GM12865 (cell line): ENCODE data around the gene SYT2.
A peak's percentile ranks its signal among the peaks of the same experiment; 100 is the strongest.
"Not testable (repeated sequence)": the region's sequence is repeated elsewhere in the genome, so short reads cannot be mapped to it uniquely, and the experiment has no call there.

Experiments
- DNase-seq: peaks from one replicate; pipeline ENCODE4 v3.0.0; 2010; ENCODE audit warnings: low read depth
- H3K4me3 ChIP-seq: 2 replicates; pipeline ENCODE4 v1.5.1; 2011; ENCODE audit warnings: mild to moderate bottlenecking, low read depth, low read length, control low read depth
- CTCF ChIP-seq: IDR thresholded peaks from 2 replicates; pipeline ENCODE4 v1.5.1; 2011; ENCODE audit warnings: low read length, control low read depth, low read depth, inconsistent platforms; ENCODE audit not compliant: insufficient read depth; ENCODE audit errors: missing control alignments

The SYT2 gene

GRCh38 chr1:202638019-202638700, 72.1 kb downstream of the SYT2 start:
- DNase-seq = no peak
- H3K4me3 ChIP-seq = no peak overlapping the region
- no peak for TF ChIP-seq CTCF

- DNase-seq, H3K4me3 ChIP-seq: not testable (repeated sequence)
Measured at GRCh38 chr1:202637321-202638018, 72.8 kb downstream of the SYT2 start.

- not testable (repeated sequence) for DNase-seq, H3K4me3 ChIP-seq
Measured at GRCh38 chr1:202636171-202636570, 74.1 kb downstream of the SYT2 start.

- no peak for DNase-seq
- H3K4me3 ChIP-seq = no peak overlapping the region
- no peak for TF ChIP-seq CTCF
Measured at GRCh38 chr1:202632241-202632640, 78.0 kb downstream of the SYT2 start.

GRCh38 chr1:202631076-202631923, 79.0 kb downstream of the SYT2 start:
- no peak for TF ChIP-seq CTCF
- DNase-seq = no peak
- no peak overlapping the region for H3K4me3 ChIP-seq

GRCh38 chr1:202630541-202630940, 79.7 kb downstream of the SYT2 start:
- no peak for TF ChIP-seq CTCF
- H3K4me3 ChIP-seq = no peak overlapping the region
- DNase-seq = no peak

GRCh38 chr1:202630096-202630495, 80.2 kb downstream of the SYT2 start:
- H3K4me3 ChIP-seq, DNase-seq: not testable (repeated sequence)

GRCh38 chr1:202629257-202629811, 80.9 kb downstream of the SYT2 start:
- DNase-seq = peak; percentile 70
- H3K4me3 ChIP-seq = not testable (repeated sequence)
